Stimulated activated memory B cell treated with anti-CD40 and anti-IgM and Interleukin-4, amounts not matched to agents 10 μg/mL and 1 μg/mL and 100 μg/mL, for 72 hours (primary cell): ENCODE results near the gene KRT79.

Source experiments
- ATAC-seq: fragments of 150-1000 bp; cut with Tn5 transposase; 2 replicates; pipeline ENCODE4 v1.10.0; 2021
- H3K27ac Mint-ChIP-seq: one replicate; pipeline ENCODE4 v1.8.0; 2022; ENCODE audit warnings: mild to moderate bottlenecking, mixed read lengths
- H3K27me3 Mint-ChIP-seq: one replicate; pipeline ENCODE4 v1.8.0; 2022; ENCODE audit warnings: mixed read lengths
- H3K36me3 Mint-ChIP-seq: one replicate; pipeline ENCODE4 v1.8.0; 2022; ENCODE audit warnings: mixed read lengths
- H3K4me1 Mint-ChIP-seq: one replicate; pipeline ENCODE4 v1.8.0; 2022; ENCODE audit warnings: mixed read lengths
- H3K4me3 Mint-ChIP-seq: one replicate; pipeline ENCODE4 v1.8.0; 2022; ENCODE audit warnings: mild to moderate bottlenecking, moderate library complexity, mixed read lengths
- H3K9me3 Mint-ChIP-seq: one replicate; pipeline ENCODE4 v1.8.0; 2022; ENCODE audit warnings: mixed read lengths

The KRT79 gene

GRCh38 chr12:52846356-52846970, 12.4 kb upstream of the KRT79 start:
- H3K4me3 Mint-ChIP-seq: no peak overlapping the region

GRCh38 chr12:52845946-52846345, 11.8 kb upstream of the KRT79 start:
- Mint-ChIP-seq H3K36me3 (no peaks in the 10 kb centered on the region), H3K4me1 (peaks cover 10% of the 10 kb centered on the region), H3K27me3 (peaks cover 66% of the 10 kb centered on the region), H3K9me3 (peaks cover 3% of the 10 kb centered on the region), H3K4me3 (no peak overlapping the region), H3K27ac (no peak overlapping the region)
- ATAC-seq: no peak

More at GRCh38 chr12:52846356-52846970, 12.4 kb upstream of the KRT79 start:
- no peaks in the 10 kb centered on the region for H3K36me3 Mint-ChIP-seq
- peaks cover 3% of the 10 kb centered on the region for H3K9me3 Mint-ChIP-seq
- peaks cover 69% of the 10 kb centered on the region for H3K27me3 Mint-ChIP-seq
- no peak for ATAC-seq
- no peak overlapping the region for H3K27ac Mint-ChIP-seq
- H3K4me1 Mint-ChIP-seq: peaks cover 12% of the 10 kb centered on the region

DNA sequence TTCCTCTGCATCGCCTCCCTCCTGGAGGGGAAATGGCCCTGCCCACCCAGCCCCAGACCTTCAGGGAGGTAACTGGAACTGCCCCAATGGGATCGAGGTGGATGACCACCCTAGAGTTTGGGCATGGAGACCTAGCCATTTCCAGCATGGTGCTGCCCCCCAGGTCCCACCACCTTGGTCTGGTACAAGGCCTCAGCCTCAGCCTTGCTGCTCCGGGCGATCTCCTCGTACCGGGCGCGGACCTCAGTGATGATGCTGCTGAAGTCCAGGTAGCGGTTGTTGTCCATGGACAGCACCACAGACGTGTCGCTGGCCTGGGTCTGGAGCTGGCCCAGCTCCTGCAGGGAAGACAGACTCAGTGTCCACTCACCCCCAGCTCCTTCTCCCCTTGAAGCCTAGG, 10.3 kb upstream of the KRT79 start:
- no peak for ATAC-seq
- Mint-ChIP-seq H3K4me1 (peaks cover 4% of the 10 kb centered on the region), H3K9me3 (peaks cover 3% of the 10 kb centered on the region), H3K27ac (no peak overlapping the region), H3K36me3 (no peaks in the 10 kb centered on the region), H3K4me3 (no peak overlapping the region), H3K27me3 (peaks cover 71% of the 10 kb centered on the region)

GRCh38 chr12:52839436-52840105, 5.5 kb upstream of the KRT79 start:
- peaks cover 60% of the 10 kb centered on the region for H3K27me3 Mint-ChIP-seq
- no peak overlapping the region for H3K4me3 Mint-ChIP-seq
- H3K4me1 Mint-ChIP-seq: peaks cover 4% of the 10 kb centered on the region
- no peaks in the 10 kb centered on the region for H3K36me3 Mint-ChIP-seq
- ATAC-seq: no peak
- H3K27ac Mint-ChIP-seq: no peak overlapping the region
- peaks cover 3% of the 10 kb centered on the region for H3K9me3 Mint-ChIP-seq

DNA sequence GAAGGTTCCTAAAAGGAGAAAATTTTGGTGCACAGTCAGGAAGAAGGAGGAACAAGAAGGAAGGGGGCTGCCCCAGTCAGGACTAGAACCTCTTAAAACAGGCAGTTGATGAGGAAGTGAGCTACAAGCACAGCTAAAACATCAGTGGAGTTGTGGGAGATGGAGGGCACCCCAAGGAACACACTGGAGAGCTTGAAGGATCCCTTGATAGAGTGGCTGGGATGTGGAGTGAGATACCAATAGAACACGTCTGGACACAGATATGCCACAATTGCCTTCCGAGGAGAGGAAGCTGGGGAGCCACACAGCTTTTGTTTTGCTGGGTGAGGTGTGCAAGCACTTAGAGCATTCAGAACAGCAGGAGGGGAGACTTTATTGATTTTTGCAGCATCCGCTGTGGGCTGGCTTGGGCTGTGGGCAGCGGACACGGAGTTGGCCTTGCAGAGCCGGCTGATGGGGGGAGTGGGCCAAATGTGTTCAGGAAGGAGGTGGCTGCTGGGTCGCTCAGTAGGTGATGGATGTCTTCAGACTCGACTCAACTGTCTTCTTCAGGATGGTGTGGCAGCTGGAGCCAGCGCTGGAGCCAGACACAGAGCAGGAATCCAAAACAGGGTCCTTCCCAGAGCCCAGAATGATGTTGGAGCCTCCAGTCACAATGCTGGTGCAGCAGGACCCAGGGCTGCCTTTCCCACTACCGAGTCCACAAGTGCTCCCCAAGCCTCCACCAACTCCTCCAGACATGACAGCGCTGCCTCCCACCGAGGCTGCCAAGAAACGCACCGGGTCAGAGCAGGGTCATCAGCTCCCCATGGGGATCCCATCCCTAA, 4.7 kb upstream of the KRT79 start:
- no peaks in the 10 kb centered on the region for H3K36me3 Mint-ChIP-seq
- H3K27ac Mint-ChIP-seq: no peak overlapping the region
- ATAC-seq: no peak
- peaks cover 60% of the 10 kb centered on the region for H3K27me3 Mint-ChIP-seq
- no peak overlapping the region for H3K4me3 Mint-ChIP-seq
- H3K4me1 Mint-ChIP-seq: peaks cover 4% of the 10 kb centered on the region
- peaks cover 3% of the 10 kb centered on the region for H3K9me3 Mint-ChIP-seq

DNA sequence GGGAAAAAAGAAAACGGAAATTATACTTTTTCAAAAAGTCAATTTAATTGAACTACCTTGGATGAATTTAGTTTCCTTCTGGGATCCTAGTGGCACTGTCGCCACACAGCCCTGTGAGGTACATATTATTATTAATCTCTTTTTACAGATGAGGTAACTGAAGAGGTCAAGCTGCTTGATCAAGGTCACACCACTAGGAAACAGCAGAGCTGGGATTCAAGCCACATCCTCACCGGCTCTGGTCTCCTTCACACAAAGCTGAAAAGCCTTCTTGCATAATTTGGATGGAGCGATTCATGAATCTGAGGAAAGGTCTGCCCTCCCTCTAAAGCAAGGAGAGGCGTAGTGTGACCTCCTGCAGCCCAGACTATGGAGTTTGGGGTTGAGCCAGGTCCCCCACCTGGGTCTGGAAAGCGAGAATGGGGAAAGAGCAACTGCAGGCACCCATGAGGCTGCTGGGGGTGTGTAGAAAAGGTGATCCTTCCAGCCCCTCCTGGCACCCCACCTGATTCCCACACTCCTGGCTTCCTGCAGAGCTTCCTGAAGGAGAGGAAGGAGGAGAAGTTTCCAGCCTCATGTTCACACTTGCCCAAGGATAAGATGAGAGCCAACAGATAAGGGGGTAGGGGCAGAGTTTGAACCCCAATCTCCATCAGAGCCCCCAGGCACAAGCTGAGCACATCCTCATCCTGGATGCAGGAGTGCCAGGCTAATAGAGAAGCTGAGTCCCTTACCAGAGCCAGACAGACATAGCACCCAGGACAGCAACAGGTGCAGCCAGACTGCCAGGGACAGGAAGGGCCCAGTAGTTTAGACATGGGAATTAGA, 3.9 kb upstream of the KRT79 start:
- Mint-ChIP-seq H3K36me3 (no peaks in the 10 kb centered on the region), H3K9me3 (peaks cover 3% of the 10 kb centered on the region), H3K4me1 (peaks cover 4% of the 10 kb centered on the region), H3K4me3 (no peak overlapping the region), H3K27ac (no peak overlapping the region), H3K27me3 (peaks cover 58% of the 10 kb centered on the region)
- no peak for ATAC-seq

GRCh38 chr12:52837413-52837741, 3.3 kb upstream of the KRT79 start:
- peaks cover 52% of the 10 kb centered on the region for H3K27me3 Mint-ChIP-seq
- no peak overlapping the region for H3K27ac Mint-ChIP-seq
- ATAC-seq: no peak
- no peaks in the 10 kb centered on the region for H3K36me3 Mint-ChIP-seq
- H3K4me1 Mint-ChIP-seq: peaks cover under 1% of the 10 kb centered on the region
- no peaks in the 10 kb centered on the region for H3K9me3 Mint-ChIP-seq
- H3K4me3 Mint-ChIP-seq: no peak overlapping the region

- Mint-ChIP-seq H3K27ac (no peak overlapping the region), H3K36me3 (no peaks in the 10 kb centered on the region), H3K4me3 (no peak overlapping the region), H3K9me3 (no peaks in the 10 kb centered on the region), H3K27me3 (peaks cover 51% of the 10 kb centered on the region), H3K4me1 (no peaks in the 10 kb centered on the region)
- ATAC-seq: no peak
These were observed 2.6 kb upstream of the KRT79 start for GRCh38 chr12:52836491-52837412.

DNA sequence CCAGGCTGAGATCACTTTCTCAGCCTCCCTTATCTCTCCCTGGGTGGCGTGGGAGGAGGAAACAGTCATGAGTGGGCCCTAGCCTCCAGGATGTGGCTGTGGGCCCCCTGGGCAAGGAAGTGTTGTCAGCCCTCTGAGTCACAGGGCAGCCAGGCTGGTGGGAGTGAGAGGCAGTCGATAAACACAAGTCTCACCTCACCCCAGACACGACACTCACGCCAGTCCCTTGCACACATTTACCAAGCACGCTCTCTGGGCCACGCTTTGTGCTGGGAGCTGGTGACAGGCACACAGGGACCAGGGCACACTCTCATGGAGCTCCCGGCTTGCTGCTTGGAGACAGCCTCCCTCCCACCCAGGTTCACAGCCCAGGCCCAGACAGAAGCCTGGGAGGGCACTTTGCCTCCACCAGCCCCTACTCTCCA, 1.9 kb upstream of the KRT79 start:
- no peak overlapping the region for H3K4me3 Mint-ChIP-seq
- H3K4me1 Mint-ChIP-seq: no peaks in the 10 kb centered on the region
- peaks cover 58% of the 10 kb centered on the region for H3K27me3 Mint-ChIP-seq
- H3K9me3 Mint-ChIP-seq: no peaks in the 10 kb centered on the region
- no peaks in the 10 kb centered on the region for H3K36me3 Mint-ChIP-seq
- no peak overlapping the region for H3K27ac Mint-ChIP-seq
- no peak for ATAC-seq

DNA sequence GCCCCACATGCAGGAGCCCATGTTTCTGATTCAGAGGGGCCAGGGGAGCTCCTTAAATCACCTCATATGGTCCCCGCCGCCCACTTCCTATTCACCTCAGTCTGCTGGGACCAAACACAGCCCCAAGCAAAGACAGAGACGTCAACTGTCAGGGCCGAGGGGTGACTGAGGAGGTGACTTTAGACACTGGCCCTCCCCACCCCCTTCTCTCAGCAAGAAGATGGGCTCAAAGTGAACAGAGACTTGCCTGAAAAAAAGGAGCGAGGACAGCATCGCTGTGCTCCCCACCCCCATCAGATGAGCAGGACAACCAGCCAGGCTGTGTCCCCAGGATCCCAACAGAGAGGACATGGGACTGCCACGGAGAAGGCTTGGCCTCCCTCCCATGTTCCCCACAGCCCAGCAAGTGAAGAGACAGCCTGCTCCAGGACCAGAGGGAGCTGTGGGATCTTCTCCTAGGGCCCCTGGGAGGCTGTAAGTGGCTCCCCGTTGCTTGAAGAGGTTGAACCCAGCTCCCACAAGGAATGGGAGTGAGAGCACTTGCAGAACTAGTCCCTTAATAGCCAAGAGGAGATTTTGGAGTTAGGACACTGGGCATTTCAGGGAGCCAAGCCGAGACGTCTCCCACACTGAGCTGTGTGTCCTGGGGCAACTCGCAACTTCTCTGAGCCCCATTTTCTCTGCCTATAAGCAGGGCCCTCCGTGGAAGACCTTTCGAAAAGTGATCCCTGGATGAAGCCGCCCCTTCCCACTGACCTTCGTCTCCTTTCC, 1.3 kb upstream of the KRT79 start:
- no peak overlapping the region for H3K4me3 Mint-ChIP-seq
- no peak overlapping the region for H3K27ac Mint-ChIP-seq
- H3K9me3 Mint-ChIP-seq: no peaks in the 10 kb centered on the region
- no peaks in the 10 kb centered on the region for H3K36me3 Mint-ChIP-seq
- no peak for ATAC-seq
- H3K4me1 Mint-ChIP-seq: no peaks in the 10 kb centered on the region
- H3K27me3 Mint-ChIP-seq: peaks cover 61% of the 10 kb centered on the region

DNA sequence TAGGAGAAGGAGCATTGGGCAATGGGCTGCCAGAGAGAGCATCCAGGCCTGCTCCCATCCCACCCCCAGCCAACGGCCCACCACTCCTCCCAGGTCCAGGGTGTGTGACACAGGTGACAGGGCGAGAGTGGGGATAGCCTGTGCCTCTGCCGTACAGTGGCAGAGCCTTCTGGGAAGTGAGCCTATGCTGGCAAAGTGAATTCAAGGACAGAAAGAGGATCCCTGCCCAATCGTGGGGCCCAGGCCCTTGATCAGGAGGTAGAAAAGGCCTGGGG, 553 bp upstream of the KRT79 start:
- H3K36me3 Mint-ChIP-seq: no peaks in the 10 kb centered on the region
- H3K9me3 Mint-ChIP-seq: no peaks in the 10 kb centered on the region
- ATAC-seq: no peak
- no peaks in the 10 kb centered on the region for H3K4me1 Mint-ChIP-seq
- H3K27ac Mint-ChIP-seq: no peak overlapping the region
- no peak overlapping the region for H3K4me3 Mint-ChIP-seq
- peaks cover 61% of the 10 kb centered on the region for H3K27me3 Mint-ChIP-seq

- no peaks in the 10 kb centered on the region for H3K4me1 Mint-ChIP-seq
- no peaks in the 10 kb centered on the region for H3K36me3 Mint-ChIP-seq
- ATAC-seq: no peak
- H3K27ac Mint-ChIP-seq: no peak overlapping the region
- no peak overlapping the region for H3K4me3 Mint-ChIP-seq
- H3K27me3 Mint-ChIP-seq: peaks cover 52% of the 10 kb centered on the region
- H3K9me3 Mint-ChIP-seq: no peaks in the 10 kb centered on the region
These were observed 866 bp downstream of the KRT79 start for GRCh38 chr12:52832985-52833905.

GRCh38 chr12:52832451-52832850, 1.7 kb downstream of the KRT79 start:
- Mint-ChIP-seq H3K27ac (no peak overlapping the region), H3K36me3 (no peaks in the 10 kb centered on the region), H3K9me3 (no peaks in the 10 kb centered on the region), H3K4me3 (no peak overlapping the region), H3K27me3 (peaks cover 49% of the 10 kb centered on the region), H3K4me1 (no peaks in the 10 kb centered on the region)
- no peak for ATAC-seq
